HepG2 (cell line): ENCODE data around the gene PPP4R1. TPM values are rescaled to one million over a fixed set of nuclear protein-coding genes. Genes with fewer than 3 reads are reported as not detected.

Experiments
- DPF2 ChIP-seq: sonication (generic); formaldehyde crosslinking; IDR thresholded peaks from 2 replicates; pipeline ENCODE4 v1.4.0; 2020; ENCODE audit warnings: mild to moderate bottlenecking, low read depth, missing genetic modification reagents, borderline replicate concordance
- ERF ChIP-seq: IDR thresholded peaks from 2 replicates; pipeline ENCODE4 v1.6.1; 2018; ENCODE audit warnings: missing biosample characterization, missing genetic modification reagents
- IKZF4 ChIP-seq: sonication (generic); formaldehyde crosslinking; IDR thresholded peaks from 2 replicates; pipeline ENCODE4 v1.5.1; 2020; ENCODE audit warnings: borderline replicate concordance, mild to moderate bottlenecking, low read depth, missing genetic modification reagents; ENCODE audit errors: not compliant biosample characterization
- MXD4 ChIP-seq: IDR thresholded peaks from 2 replicates; pipeline ENCODE4 v1.6.1; 2016; ENCODE audit warnings: mild to moderate bottlenecking, missing biosample characterization, missing genetic modification reagents
- NR2F6 ChIP-seq, 2 experiments: IDR thresholded peaks; 2 replicates each; pipeline ENCODE4 v1.6.1; 2016; ENCODE audit warnings: antibody characterized with exemption in 1 of 2, mild to moderate bottlenecking in 1 of 2
- PTBP1 ChIP-seq: fragments of 200-400 bp; formaldehyde crosslinking; IDR thresholded peaks from 2 replicates; pipeline ENCODE4 v1.6.1; 2018; ENCODE audit warnings: low read length, low read depth; ENCODE audit not compliant: poor library complexity, severe bottlenecking
- RORA ChIP-seq: sonication (generic); formaldehyde crosslinking; IDR thresholded peaks from 2 replicates; pipeline ENCODE4 v1.5.0; 2020; ENCODE audit warnings: mild to moderate bottlenecking, missing genetic modification reagents, moderate library complexity
- SALL1 ChIP-seq: sonication (generic); formaldehyde crosslinking; IDR thresholded peaks from 2 replicates; pipeline ENCODE4 v1.8.0; 2022; ENCODE audit warnings: mild to moderate bottlenecking, missing genetic modification reagents
- SOX6 ChIP-seq, 2 experiments: fragments of 450-650 bp in 1 of 2; sonication (generic) in 1 of 2; formaldehyde crosslinking in 1 of 2; IDR thresholded peaks; 2 replicates each; pipeline versions ENCODE4 v1.4.0 to v1.6.1; 2017 to 2020; ENCODE audit warnings: antibody characterized with exemption in 1 of 2, mild to moderate bottlenecking in 1 of 2, missing genetic modification reagents in 1 of 2
- TARDBP ChIP-seq: sonication (generic); formaldehyde crosslinking; IDR thresholded peaks from 2 replicates; pipeline ENCODE4 v1.8.0; 2022; ENCODE audit warnings: mild to moderate bottlenecking, missing genetic modification reagents
- XRCC5 ChIP-seq: fragments of 200-400 bp; formaldehyde crosslinking; optimal IDR thresholded peaks from 2 replicates; pipeline ENCODE3; 2017; ENCODE audit warnings: mild to moderate bottlenecking, low read length
- ZFP36L2 ChIP-seq: sonication (generic); formaldehyde crosslinking; IDR thresholded peaks from 2 replicates; pipeline ENCODE4 v1.4.0; 2020; ENCODE audit warnings: missing genetic modification reagents
- ZNF138 ChIP-seq: sonication (generic); formaldehyde crosslinking; IDR thresholded peaks from 2 replicates; pipeline ENCODE4 v1.5.0; 2020; ENCODE audit warnings: mild to moderate bottlenecking, low read depth, missing genetic modification reagents
- ZNF317 ChIP-seq: sonication (generic); formaldehyde crosslinking; IDR thresholded peaks from 2 replicates; pipeline ENCODE4 v1.5.0; 2020; ENCODE audit warnings: mild to moderate bottlenecking, missing genetic modification reagents
- ZNF878 ChIP-seq: sonication (generic); formaldehyde crosslinking; IDR thresholded peaks from 2 replicates; pipeline ENCODE4 v1.8.1; 2023; ENCODE audit warnings: mild to moderate bottlenecking, missing genetic modification reagents, moderate library complexity
- polyA plus RNA-seq, 8 experiments: library from polyadenylated mRNA; depleted of rRNA in 3 of 8; stranded (reverse) in 7 of 8; unstranded in 1 of 8; fragments of >200 nt; fragmentation: Illumina TruSeq in 4 of 8; extraction: Trizol in 4 of 8; gene quantifications; 2 replicates each; pipeline versions ENCODE4 v1.2.1 to v1.2.3, GENCODE V29; 2011 to 2016; ENCODE audit warnings: low read depth in 4 of 8, missing spikeins in 1 of 8, mixed read lengths in 1 of 8; ENCODE audit not compliant: insufficient read depth in 1 of 8
- total RNA-seq, 5 experiments: library from RNA; depleted of rRNA; stranded (reverse); fragments of >200 nt; fragmentation: Illumina TruSeq; extraction: Trizol; gene quantifications; 2 replicates each; pipeline ENCODE4 v1.2.3, GENCODE V29; 2016; ENCODE audit warnings: low read depth in 1 of 5
- TF ChIP-seq, protein P1 (sequence below): sonication (generic); formaldehyde crosslinking; IDR thresholded peaks from 2 replicates; pipeline ENCODE4 v1.5.1; 2020; ENCODE audit warnings: mild to moderate bottlenecking, moderate library complexity, missing genetic modification reagents
- TF ChIP-seq, protein P2 (sequence below): IDR thresholded peaks from 2 replicates; pipeline ENCODE4 v1.6.1; 2016; ENCODE audit warnings: low read depth, missing genetic modification reagents, missing compliant biosample characterization
- TF ChIP-seq, protein P3 (sequence below): sonication (generic); formaldehyde crosslinking; IDR thresholded peaks from 2 replicates; pipeline ENCODE4 v1.5.0; 2020; ENCODE audit warnings: mild to moderate bottlenecking, missing genetic modification reagents

PPP4R1 gene
- total and polyA plus RNA-seq, 2 of the 13 experiments (the other 11 are each of a cell fraction or from before 2014, with no cell fraction given), result 66.5 to 72.4 TPM

DNA sequence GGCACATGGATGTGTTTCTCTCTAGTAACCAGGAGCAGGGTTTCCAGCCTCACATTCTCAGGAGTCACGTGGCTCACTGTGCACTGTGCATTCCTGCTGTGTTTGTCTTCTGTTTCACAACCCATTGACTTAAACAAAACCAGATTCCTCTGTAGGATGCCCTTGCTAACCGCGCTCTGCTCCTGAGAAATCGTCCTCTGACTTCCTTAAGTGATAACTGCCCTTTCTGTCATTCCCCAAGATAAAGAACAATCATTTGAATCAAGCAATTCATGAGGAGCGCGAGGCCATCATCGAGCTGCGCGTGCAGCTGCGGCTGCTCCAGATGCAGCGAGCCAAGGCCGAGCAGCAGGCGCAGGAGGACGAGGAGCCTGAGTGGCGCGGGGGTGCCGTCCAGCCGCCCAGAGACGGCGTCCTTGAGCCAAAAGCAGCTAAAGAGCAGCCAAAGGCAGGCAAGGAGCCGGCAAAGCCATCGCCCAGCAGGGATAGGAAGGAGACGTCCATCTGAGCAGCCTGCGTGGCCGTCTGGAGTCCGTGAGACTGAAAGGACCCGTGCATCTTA lies 78.8 kb downstream of the PPP4R1 start (continued):
- TF ChIP-seq ZNF878 (CRISPR knock-in tag), result no peak
- TF ChIP-seq MXD4 (CRISPR knock-in tag), result peak; percentile 65; the same call in 1 of the 2 replicates
- 0 out of 2 replicates have a peak, but pooled peaks have one; percentile 24 for TF ChIP-seq TARDBP
- no peak for TF ChIP-seq PTBP1
- TF ChIP-seq, protein P1, sequence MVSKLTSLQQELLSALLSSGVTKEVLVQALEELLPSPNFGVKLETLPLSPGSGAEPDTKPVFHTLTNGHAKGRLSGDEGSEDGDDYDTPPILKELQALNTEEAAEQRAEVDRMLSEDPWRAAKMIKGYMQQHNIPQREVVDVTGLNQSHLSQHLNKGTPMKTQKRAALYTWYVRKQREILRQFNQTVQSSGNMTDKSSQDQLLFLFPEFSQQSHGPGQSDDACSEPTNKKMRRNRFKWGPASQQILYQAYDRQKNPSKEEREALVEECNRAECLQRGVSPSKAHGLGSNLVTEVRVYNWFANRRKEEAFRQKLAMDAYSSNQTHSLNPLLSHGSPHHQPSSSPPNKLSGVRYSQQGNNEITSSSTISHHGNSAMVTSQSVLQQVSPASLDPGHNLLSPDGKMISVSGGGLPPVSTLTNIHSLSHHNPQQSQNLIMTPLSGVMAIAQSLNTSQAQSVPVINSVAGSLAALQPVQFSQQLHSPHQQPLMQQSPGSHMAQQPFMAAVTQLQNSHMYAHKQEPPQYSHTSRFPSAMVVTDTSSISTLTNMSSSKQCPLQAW (CRISPR knock-in tag), result peak; percentile 52; the same call in 1 of the 2 replicates
- TF ChIP-seq, protein P2, sequence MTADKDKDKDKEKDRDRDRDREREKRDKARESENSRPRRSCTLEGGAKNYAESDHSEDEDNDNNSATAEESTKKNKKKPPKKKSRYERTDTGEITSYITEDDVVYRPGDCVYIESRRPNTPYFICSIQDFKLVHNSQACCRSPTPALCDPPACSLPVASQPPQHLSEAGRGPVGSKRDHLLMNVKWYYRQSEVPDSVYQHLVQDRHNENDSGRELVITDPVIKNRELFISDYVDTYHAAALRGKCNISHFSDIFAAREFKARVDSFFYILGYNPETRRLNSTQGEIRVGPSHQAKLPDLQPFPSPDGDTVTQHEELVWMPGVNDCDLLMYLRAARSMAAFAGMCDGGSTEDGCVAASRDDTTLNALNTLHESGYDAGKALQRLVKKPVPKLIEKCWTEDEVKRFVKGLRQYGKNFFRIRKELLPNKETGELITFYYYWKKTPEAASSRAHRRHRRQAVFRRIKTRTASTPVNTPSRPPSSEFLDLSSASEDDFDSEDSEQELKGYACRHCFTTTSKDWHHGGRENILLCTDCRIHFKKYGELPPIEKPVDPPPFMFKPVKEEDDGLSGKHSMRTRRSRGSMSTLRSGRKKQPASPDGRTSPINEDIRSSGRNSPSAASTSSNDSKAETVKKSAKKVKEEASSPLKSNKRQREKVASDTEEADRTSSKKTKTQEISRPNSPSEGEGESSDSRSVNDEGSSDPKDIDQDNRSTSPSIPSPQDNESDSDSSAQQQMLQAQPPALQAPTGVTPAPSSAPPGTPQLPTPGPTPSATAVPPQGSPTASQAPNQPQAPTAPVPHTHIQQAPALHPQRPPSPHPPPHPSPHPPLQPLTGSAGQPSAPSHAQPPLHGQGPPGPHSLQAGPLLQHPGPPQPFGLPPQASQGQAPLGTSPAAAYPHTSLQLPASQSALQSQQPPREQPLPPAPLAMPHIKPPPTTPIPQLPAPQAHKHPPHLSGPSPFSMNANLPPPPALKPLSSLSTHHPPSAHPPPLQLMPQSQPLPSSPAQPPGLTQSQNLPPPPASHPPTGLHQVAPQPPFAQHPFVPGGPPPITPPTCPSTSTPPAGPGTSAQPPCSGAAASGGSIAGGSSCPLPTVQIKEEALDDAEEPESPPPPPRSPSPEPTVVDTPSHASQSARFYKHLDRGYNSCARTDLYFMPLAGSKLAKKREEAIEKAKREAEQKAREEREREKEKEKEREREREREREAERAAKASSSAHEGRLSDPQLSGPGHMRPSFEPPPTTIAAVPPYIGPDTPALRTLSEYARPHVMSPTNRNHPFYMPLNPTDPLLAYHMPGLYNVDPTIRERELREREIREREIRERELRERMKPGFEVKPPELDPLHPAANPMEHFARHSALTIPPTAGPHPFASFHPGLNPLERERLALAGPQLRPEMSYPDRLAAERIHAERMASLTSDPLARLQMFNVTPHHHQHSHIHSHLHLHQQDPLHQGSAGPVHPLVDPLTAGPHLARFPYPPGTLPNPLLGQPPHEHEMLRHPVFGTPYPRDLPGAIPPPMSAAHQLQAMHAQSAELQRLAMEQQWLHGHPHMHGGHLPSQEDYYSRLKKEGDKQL (CRISPR knock-in tag), result no peak
- peak; percentile 32 for TF ChIP-seq SALL1
- TF ChIP-seq RORA (CRISPR knock-in tag), result no peak
- no peak for TF ChIP-seq NR2F6 (IDR thresholded peaks at IDR 0.05)
- TF ChIP-seq NR2F6 (CRISPR knock-in tag; IDR thresholded peaks at IDR 0.05), result peak; percentile 50; the same call in 1 of the 2 replicates
- no peak for TF ChIP-seq ZNF317 (CRISPR knock-in tag)
- TF ChIP-seq DPF2 (CRISPR knock-in tag), result peak; percentile 30; the same call in 1 of the 2 replicates
- TF ChIP-seq, protein P3, sequence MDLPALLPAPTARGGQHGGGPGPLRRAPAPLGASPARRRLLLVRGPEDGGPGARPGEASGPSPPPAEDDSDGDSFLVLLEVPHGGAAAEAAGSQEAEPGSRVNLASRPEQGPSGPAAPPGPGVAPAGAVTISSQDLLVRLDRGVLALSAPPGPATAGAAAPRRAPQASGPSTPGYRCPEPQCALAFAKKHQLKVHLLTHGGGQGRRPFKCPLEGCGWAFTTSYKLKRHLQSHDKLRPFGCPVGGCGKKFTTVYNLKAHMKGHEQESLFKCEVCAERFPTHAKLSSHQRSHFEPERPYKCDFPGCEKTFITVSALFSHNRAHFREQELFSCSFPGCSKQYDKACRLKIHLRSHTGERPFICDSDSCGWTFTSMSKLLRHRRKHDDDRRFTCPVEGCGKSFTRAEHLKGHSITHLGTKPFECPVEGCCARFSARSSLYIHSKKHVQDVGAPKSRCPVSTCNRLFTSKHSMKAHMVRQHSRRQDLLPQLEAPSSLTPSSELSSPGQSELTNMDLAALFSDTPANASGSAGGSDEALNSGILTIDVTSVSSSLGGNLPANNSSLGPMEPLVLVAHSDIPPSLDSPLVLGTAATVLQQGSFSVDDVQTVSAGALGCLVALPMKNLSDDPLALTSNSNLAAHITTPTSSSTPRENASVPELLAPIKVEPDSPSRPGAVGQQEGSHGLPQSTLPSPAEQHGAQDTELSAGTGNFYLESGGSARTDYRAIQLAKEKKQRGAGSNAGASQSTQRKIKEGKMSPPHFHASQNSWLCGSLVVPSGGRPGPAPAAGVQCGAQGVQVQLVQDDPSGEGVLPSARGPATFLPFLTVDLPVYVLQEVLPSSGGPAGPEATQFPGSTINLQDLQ, result no peak
- TF ChIP-seq ZNF138 (CRISPR knock-in tag), result no peak
- no peak for TF ChIP-seq IKZF4
- no peak for TF ChIP-seq ZFP36L2 (CRISPR knock-in tag)
- no peak for TF ChIP-seq XRCC5
- TF ChIP-seq SOX6 (IDR thresholded peaks at IDR 0.05), result no peak
- peak; percentile 79 for TF ChIP-seq SOX6 (CRISPR knock-in tag; IDR thresholded peaks at IDR 0.05)
- TF ChIP-seq ERF, result peak; percentile 65; the same call in 1 of the 2 replicates
